Hematopoietic multipotent progenitor cell (in vitro differentiated cells): Measurements from ENCODE around the gene RIC1. TPM values are rescaled to one million over a fixed set of nuclear protein-coding genes. Genes with fewer than 3 reads are reported as not detected.
"Not testable (repeated sequence)": the region's sequence is repeated elsewhere in the genome, so short reads cannot be mapped to it uniquely, and the experiment has no call there.

Experiments used
- DNase-seq, 3 donors: peaks; one replicate each; pipeline ENCODE4 v3.0.0-alpha.2; 2011 to 2015; ENCODE audit warnings: low read depth in 2 of 3, low spot score in 2 of 3
- total RNA-seq: library from RNA; depleted of rRNA; stranded (reverse); fragments of >200 nt; gene quantifications from one replicate; pipeline ENCODE4 v1.2.3, GENCODE V29; 2012

The RIC1 gene
- total RNA-seq, 1 donor, result 28.0 TPM

- DNase-seq, result not testable (repeated sequence)
These were observed 150.9 kb downstream of the RIC1 start for GRCh38 chr9:5779705-5780218.

GRCh38 chr9:5783420-5783819 is 154.5 kb downstream of the RIC1 start:
- DNase-seq, result not testable (repeated sequence)

GRCh38 chr9:5783982-5784381 is 155.1 kb downstream of the RIC1 start:
- DNase-seq, result no peak

GRCh38 chr9:5784526-5785315 is 155.8 kb downstream of the RIC1 start:
- DNase-seq, result no peak

GRCh38 chr9:5786370-5787127 is 157.6 kb downstream of the RIC1 start:
- no peak for DNase-seq

GRCh38 chr9:5787220-5787619 is 158.3 kb downstream of the RIC1 start:
- DNase-seq, result no peak

GRCh38 chr9:5787759-5788302 is 158.9 kb downstream of the RIC1 start:
- no peak for DNase-seq

- no peak for DNase-seq
These were observed 160.6 kb downstream of the RIC1 start for GRCh38 chr9:5789489-5789888.

GRCh38 chr9:5790923-5791322 is 162.0 kb downstream of the RIC1 start:
- DNase-seq, result no peak

GRCh38 chr9:5791870-5792269 is 163.0 kb downstream of the RIC1 start:
- DNase-seq, result no peak

GRCh38 chr9:5793812-5794211 is 164.9 kb downstream of the RIC1 start:
- no peak for DNase-seq

GRCh38 chr9:5796298-5796697 is 167.4 kb downstream of the RIC1 start:
- DNase-seq, result no peak

GRCh38 chr9:5798581-5798980 is 169.7 kb downstream of the RIC1 start:
- no peak for DNase-seq

- DNase-seq, result peak in 2 of 3 donors; percentile 51 to 75
These were observed 170.4 kb downstream of the RIC1 start for GRCh38 chr9:5799314-5799713.

GRCh38 chr9:5800378-5800777 is 171.5 kb downstream of the RIC1 start:
- not testable (repeated sequence) for DNase-seq

GRCh38 chr9:5800969-5801738 is 172.2 kb downstream of the RIC1 start:
- no peak for DNase-seq

GRCh38 chr9:5801739-5802113 is 172.8 kb downstream of the RIC1 start:
- DNase-seq, result no peak

GRCh38 chr9:5805478-5805877 is 176.6 kb downstream of the RIC1 start:
- no peak for DNase-seq

GRCh38 chr9:5811751-5812150 is 182.8 kb downstream of the RIC1 start:
- DNase-seq, result no peak

GRCh38 chr9:5813824-5814223 is 184.9 kb downstream of the RIC1 start:
- no peak for DNase-seq

GRCh38 chr9:5815461-5815860 is 186.6 kb downstream of the RIC1 start:
- no peak for DNase-seq
